Cardiac septum (tissue), 1 donor: ENCODE data around the gene CIITA. TPM values are rescaled to one million over a fixed set of nuclear protein-coding genes. Genes with fewer than 3 reads are reported as not detected.
A peak's percentile ranks its signal among the peaks of the same experiment; 100 is the strongest.
"Not testable (repeated sequence)": the region's sequence is repeated elsewhere in the genome, so short reads cannot be mapped to it uniquely, and the experiment has no call there.

Experiments
- DNase-seq: peaks from one replicate; pipeline ENCODE4 v3.0.0-alpha.2; 2020; ENCODE audit warnings: low spot score
- intact Hi-C: fragments of 100-400 bp; cut with DNase I; formaldehyde crosslinking; loops from one replicate; pipeline ENCODE4 v1.14.0; 2022
- total RNA-seq: library from RNA; stranded (reverse); fragmentation: NEBNext Ultra II Directional; extraction: Animal tissue kit (Norgen Biotek cat#: 25700); gene quantifications from one replicate; pipeline ENCODE4 v1.2.1, GENCODE V29; 2021
- donor health status: DM: no; HTN: no; CAD: no.

CIITA gene
- total RNA-seq, 1 donor from 2014 or later = 7.2 TPM

GRCh38 chr16:10964891-10965326 lies 87.9 kb downstream of the CIITA start:
- DNase-seq = no peak
- intact Hi-C loops = loop anchor here (10.0 kb wide), 6 partner anchors 400 to 780 kb away; partner anchors contain the start of gene TXNDC11

- intact Hi-C loops = loop anchor here (10.0 kb wide), 6 partner anchors 399 to 779 kb away; partner anchors contain the start of gene TXNDC11
- DNase-seq = no peak
These were observed 88.5 kb downstream of the CIITA start for GRCh38 chr16:10965440-10966061.

GRCh38 chr16:10966129-10966528 lies 89.1 kb downstream of the CIITA start:
- DNase-seq = no peak
- intact Hi-C loops = loop anchor here (10.0 kb wide), 6 partner anchors 399 to 779 kb away; partner anchors contain the start of gene TXNDC11

GRCh38 chr16:10966559-10966958 lies 89.6 kb downstream of the CIITA start:
- intact Hi-C loops = loop anchor here (10.0 kb wide), 6 partner anchors 398 to 778 kb away; partner anchors contain the start of gene TXNDC11
- DNase-seq = not testable (repeated sequence)

GRCh38 chr16:10967986-10968385 lies 91.0 kb downstream of the CIITA start:
- intact Hi-C loops = loop anchor here (10.0 kb wide), 6 partner anchors 397 to 777 kb away; partner anchors contain the start of gene TXNDC11
- DNase-seq = no peak

- DNase-seq = no peak
- intact Hi-C loops = loop anchor here (10.0 kb wide), 6 partner anchors 396 to 776 kb away; partner anchors contain the start of gene TXNDC11
These were observed 91.5 kb downstream of the CIITA start for GRCh38 chr16:10968498-10968897.

- no peak for DNase-seq
- intact Hi-C loops = loop anchor here (10.0 kb wide), 6 partner anchors 395 to 775 kb away; partner anchors contain the start of gene TXNDC11
These were observed 92.6 kb downstream of the CIITA start for GRCh38 chr16:10969615-10970014.

GRCh38 chr16:10970065-10970464 lies 93.1 kb downstream of the CIITA start:
- intact Hi-C loops = no loop called here
- no peak for DNase-seq

- intact Hi-C loops = loop anchor here (1.0 kb wide), 1 partner anchor 285 kb away; the partner anchor contains the start of gene SOCS1
- DNase-seq = no peak
These were observed 94.6 kb downstream of the CIITA start for GRCh38 chr16:10971560-10971961.

GRCh38 chr16:10972108-10972818 lies 95.3 kb downstream of the CIITA start:
- no peak for DNase-seq
- intact Hi-C loops = no loop called here

- intact Hi-C loops = no loop called here
- no peak for DNase-seq
These were observed 95.9 kb downstream of the CIITA start for GRCh38 chr16:10972819-10973464.

GRCh38 chr16:10976634-10977033 lies 99.6 kb downstream of the CIITA start:
- DNase-seq = no peak
- intact Hi-C loops = no loop called here

GRCh38 chr16:10978124-10978523 lies 101.1 kb downstream of the CIITA start:
- intact Hi-C loops = no loop called here
- DNase-seq = no peak

- peak; percentile 35 for DNase-seq
- intact Hi-C loops = no loop called here
These were observed 102.0 kb downstream of the CIITA start for GRCh38 chr16:10978871-10979446.

GRCh38 chr16:10979717-10980601 lies 103.0 kb downstream of the CIITA start:
- no peak for DNase-seq
- intact Hi-C loops = no loop called here

GRCh38 chr16:10980813-10981212 lies 103.8 kb downstream of the CIITA start:
- intact Hi-C loops = no loop called here
- no peak for DNase-seq

- DNase-seq = no peak
- intact Hi-C loops = no loop called here
These were observed 104.8 kb downstream of the CIITA start for GRCh38 chr16:10981697-10982216.

- intact Hi-C loops = no loop called here
- DNase-seq = no peak
These were observed 105.6 kb downstream of the CIITA start for GRCh38 chr16:10982465-10983150.
